Central memory CD4-positive, alpha-beta T cell (primary cell): ENCODE measurements around the gene HIVEP2.

Experiments used
- DNase-seq: peaks from one replicate; pipeline ENCODE4 v3.0.0; 2022

HIVEP2 gene

DNA sequence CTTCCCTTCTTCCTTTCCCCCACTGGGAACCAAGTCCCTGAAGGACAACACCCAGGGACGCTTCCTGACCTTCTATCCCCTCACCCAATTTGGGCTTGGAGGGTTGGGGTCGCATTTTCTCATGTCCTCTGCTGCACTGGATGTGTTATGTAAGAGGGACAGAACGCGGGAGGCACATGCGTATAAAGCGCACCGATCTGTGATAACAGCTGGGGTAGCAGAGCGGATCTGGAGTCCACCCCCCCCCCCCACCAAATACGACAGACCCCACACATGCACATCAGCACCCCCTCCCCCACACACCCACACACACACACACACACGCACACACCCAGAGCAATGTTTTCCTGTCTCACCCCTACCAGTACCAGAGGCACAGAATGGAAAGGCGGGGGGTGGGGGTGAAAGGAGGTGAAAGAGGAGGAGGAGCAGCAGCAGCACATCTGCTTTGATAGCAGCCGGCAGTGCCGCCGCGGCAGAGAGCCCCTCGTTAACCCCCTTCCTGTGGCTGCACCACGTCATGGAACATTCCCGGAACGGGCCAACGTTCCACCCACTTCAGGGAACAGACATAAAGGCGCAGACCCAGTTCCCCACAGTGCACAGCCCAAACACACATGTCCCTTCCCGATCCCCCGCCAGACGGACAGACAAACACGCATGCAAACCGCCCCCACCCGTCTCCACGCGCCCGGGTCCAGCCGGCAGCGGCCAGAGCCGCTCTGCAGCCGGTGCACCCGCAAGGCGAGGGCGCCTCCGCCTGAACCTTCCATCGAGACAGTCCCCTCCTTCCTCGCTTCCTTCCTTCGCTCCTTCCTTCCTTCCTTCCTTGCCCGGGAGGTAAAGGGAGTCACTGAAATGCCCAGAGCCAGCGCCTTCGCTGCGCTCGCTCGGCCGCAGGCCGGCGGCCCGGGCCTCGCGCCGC is 590 bp downstream of the HIVEP2 start:
- DNase-seq: peak; percentile 91

DNA sequence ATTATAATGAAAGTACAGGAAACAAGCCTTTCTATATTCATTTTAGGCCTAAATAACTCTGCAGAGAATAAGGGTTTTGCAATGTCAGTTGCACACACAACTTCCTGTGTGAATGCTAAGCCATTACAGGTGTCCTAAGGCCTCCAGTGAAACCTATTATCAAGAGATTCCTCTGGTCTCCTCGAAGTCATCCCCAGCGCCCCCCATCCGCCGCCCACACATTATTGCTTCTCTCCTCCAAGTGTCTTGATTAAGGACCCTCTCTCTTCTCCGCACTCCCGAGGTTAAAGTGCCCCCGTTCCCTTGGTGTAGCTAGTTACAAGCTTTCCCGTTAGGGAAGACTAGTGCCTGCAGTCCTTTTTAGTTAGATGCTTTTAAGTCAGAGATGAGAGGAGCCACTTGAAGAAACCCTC is 1.3 kb downstream of the HIVEP2 start:
- DNase-seq: peak; percentile 68

- peak; percentile 53 for DNase-seq
Observed at GRCh38 chr6:142942805-142943227, 2.2 kb downstream of the HIVEP2 start.

DNA sequence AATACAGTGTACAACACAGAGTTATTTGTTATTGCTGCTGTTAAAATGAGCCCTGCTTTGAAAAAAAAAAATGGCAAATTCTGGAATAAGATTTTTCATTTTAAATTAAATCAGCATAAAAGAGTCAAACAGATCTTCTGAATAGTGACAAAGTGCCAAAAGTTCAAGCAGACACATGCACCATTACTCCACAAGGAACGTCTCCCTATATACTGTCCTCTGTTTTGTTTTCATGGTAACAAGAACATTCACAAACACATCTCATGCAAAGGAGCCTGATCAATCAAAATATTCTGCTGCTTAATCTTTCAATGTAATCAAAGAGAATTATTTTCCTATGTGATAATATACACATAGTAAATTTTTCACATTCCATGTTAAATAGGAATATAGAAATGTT is 2.7 kb downstream of the HIVEP2 start:
- DNase-seq: no peak

- DNase-seq: no peak
Observed at GRCh38 chr6:142941018-142941417, 4.0 kb downstream of the HIVEP2 start.

GRCh38 chr6:142940487-142940886 is 4.5 kb downstream of the HIVEP2 start:
- no peak for DNase-seq

- no peak for DNase-seq
Observed at GRCh38 chr6:142938510-142938909, 6.5 kb downstream of the HIVEP2 start.

- no peak for DNase-seq
Observed at GRCh38 chr6:142937986-142938385, 7.0 kb downstream of the HIVEP2 start.

GRCh38 chr6:142935553-142936517 is 9.1 kb downstream of the HIVEP2 start:
- DNase-seq: peak; percentile 34

DNA sequence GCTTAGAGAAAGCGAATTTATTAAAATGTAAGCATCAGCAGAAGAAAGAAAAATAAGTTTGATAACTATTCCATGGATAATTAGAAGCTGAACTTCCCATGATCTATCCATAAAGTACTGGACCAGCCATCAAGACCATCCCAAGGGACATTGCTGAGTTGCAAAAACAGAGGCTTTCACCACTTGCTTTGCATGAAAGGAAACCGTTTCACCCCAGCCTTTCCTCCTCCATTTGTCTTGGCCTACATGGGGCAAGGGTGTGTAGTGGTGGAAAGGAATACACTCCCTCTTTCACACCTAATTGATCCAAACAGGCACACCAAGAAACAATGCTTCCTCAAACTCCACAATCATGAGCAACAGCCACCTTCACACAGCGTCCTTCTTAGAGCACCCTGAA is 10.4 kb downstream of the HIVEP2 start:
- DNase-seq: no peak

GRCh38 chr6:142934106-142934505 is 10.9 kb downstream of the HIVEP2 start:
- DNase-seq: no peak

DNA sequence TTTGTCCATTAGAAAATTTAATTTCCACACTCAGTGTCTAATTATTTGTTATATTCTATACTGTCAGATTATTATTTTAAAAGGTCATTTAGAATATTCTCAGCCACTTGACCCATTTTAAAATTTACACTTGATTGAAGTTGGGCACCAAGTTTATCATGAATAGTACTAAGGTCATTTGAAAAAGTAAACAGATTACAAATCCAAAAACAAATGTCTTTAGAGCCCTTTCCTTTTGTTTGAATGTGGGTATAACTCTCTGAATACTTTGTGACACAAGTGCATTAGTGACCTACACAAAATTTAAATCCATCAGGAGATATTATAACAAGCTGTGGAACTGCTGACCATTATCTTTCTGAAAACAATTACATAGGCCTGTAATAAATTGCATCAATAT is 11.3 kb downstream of the HIVEP2 start:
- DNase-seq: no peak

DNA sequence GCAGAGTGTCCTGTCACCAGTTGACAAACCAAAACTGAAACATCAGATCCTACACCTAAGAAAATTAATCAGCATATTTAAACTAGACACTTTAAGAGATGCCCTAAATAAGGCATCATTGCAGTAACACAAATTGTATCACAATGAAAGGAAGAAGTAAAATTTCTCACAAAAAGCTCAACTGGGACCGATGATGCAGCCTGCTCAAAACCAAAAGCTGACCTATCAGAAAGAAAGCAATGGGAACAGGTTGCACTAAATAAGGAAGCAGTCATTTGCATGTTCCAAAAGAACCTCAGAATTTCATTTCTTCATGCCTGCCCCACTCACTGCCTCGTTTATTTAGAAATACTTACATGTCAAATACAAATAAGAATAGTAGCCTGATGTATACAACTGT is 12.1 kb downstream of the HIVEP2 start:
- no peak for DNase-seq

- no peak for DNase-seq
Observed at GRCh38 chr6:142929751-142930358, 15.1 kb downstream of the HIVEP2 start.

- peak; percentile 47 for DNase-seq
Observed at GRCh38 chr6:142927904-142928303, 17.1 kb downstream of the HIVEP2 start.

- DNase-seq: no peak
Observed at GRCh38 chr6:142927271-142927580, 17.8 kb downstream of the HIVEP2 start.

- DNase-seq: peak; percentile 83
Observed at GRCh38 chr6:142926494-142927270, 18.3 kb downstream of the HIVEP2 start.

DNA sequence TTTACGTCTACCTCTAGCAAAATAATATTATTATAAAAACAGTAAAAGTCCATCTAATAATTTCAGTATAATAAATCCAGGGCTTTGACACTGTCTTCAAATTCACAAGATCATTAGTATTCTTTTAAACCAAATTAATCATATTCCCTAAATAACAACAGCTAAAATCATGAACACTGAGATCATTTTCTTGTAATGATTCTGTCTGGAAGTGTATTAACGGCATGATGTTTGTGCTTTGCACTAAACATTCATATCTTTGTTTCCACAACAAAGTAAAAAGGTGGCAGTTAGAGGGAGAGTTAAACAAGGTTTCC is 18.8 kb downstream of the HIVEP2 start:
- no peak for DNase-seq

DNA sequence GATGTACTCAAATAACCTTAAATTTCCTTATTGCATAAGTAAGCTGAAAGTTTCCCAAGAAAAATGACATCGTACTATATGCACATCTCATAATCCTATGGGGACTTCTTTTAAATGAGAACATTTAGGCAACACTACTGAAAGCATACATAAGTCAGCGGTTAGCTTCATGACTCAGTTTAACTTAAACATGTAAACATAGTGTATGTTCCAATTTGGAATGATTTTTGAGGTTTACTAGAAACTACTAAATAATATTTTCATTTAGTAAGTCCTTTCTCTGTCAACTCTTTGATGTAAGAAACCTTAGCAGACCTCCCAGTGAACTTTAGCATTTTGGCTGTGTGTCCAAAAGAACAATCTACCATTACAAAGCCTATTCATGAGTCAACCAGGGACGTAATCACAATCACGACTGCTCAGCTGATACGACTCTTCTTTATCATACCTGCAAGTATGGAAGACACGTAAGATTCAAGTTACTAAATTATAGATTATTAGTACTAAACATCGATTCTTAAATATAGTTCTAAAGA is 19.3 kb downstream of the HIVEP2 start:
- no peak for DNase-seq

- DNase-seq: no peak
Observed at GRCh38 chr6:142918339-142919042, 26.5 kb downstream of the HIVEP2 start.

DNA sequence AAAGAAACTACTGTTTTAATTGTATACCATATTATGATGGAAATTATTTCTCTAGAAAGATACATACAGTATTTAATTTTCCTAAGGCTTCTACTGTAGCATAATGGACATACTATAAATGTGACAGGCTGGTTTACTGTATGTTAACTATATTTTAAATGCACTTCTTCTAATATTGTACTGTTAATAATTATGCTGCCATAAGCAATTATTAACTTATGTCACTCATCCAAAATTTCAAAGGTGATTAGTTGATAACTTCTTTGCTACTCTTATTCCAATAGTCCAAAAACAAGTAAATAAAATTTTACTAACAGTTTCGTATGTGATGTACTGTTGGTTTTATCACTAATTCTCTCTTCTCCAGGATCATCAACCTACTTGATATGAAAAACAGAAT is 28.1 kb downstream of the HIVEP2 start:
- no peak for DNase-seq
